ENCODE data around the gene OAF. TPM values are rescaled to one million over a fixed set of nuclear protein-coding genes. Genes with fewer than 3 reads are reported as not detected.

Gene OAF
- total and polyA plus RNA-seq, 2 of the 8 experiments (the other 6 are each of a cell fraction or from before 2014, with no cell fraction given) = 1.3 to 1.5 TPM

DNA sequence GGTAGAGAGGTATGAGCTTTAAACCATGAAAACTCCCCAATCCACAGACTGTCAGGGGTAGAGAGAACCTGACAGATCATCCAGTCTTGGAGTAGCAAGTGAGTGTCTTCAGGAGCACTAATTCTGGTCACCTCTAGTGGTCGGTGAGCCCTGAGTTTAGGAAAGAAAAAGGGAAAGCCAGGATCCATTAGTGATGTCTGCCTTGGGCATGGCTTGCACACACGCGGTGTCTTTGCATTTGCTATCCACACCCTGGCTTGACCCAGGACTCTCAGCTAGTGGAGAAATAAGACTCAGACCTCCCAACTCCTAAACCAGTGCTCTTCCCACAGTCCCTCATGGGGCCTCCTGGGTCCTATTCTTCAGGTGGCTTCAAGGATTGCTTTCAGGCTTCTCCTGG, 48.4 kb downstream of the OAF start:
- no peaks in the 10 kb centered on the region for H4K20me1 ChIP-seq (replicated peaks in 1 of 2; ENCODE audit: control insufficient read depth in 1 of 2, insufficient read depth in 2 of 2, low read length in 2 of 2)
- no peaks in the 10 kb centered on the region for H3K9me3 ChIP-seq (ENCODE audit: insufficient read depth in 2 of 2, low read depth in 1 of 2, low read length in 1 of 2)
- H3K9ac ChIP-seq (replicated peaks in 1 of 4; ENCODE audit: extremely low read depth in 1 of 4, low read depth in 3 of 4, low read length in 3 of 4) = no peak overlapping the region
- H3K4me1 ChIP-seq (replicated peaks in 1 of 4; ENCODE audit: control insufficient read depth in 3 of 4, insufficient read depth in 4 of 4, low read length in 3 of 4) = peaks cover 13 to 28% (median 15%) of the 10 kb centered on the region in 4 experiments
- no peak overlapping the region for H4K5ac ChIP-seq (ENCODE audit: insufficient read length, low read depth, low read length)
- no peak overlapping the region for H2AK5ac ChIP-seq (ENCODE audit: low read depth, low read length)
- H4K8ac ChIP-seq (ENCODE audit: extremely low read depth, insufficient read depth, low read length) = no peak overlapping the region
- TF ChIP-seq TAF1 (IDR thresholded peaks at IDR 0.05; ENCODE audit: low read depth, low read length) (no peak), SIX5 (IDR thresholded peaks at IDR 0.05; ENCODE audit: low read depth, low read length) (no peak), SRF (IDR thresholded peaks at IDR 0.05; ENCODE audit: low read depth, low read length) (no peak), YY1 (IDR thresholded peaks at IDR 0.05; ENCODE audit: low read depth, low read length) (no peak), CTBP2 (IDR thresholded peaks at IDR 0.05; ENCODE audit: borderline replicate concordance, insufficient read depth, insufficient read length, low read length) (no peak), KDM5A (IDR thresholded peaks at IDR 0.05; ENCODE audit: low read length) (no peak), CHD1 (IDR thresholded peaks at IDR 0.05; ENCODE audit: low read depth, low read length) (no peak), KDM4A (IDR thresholded peaks at IDR 0.05; ENCODE audit: low read depth, low read length, severe bottlenecking) (no peak)
- peaks cover 0 to 7% (median 3%) of the 10 kb centered on the region in 4 experiments; a peak in 4 of 7 replicates for H3K27me3 ChIP-seq (replicated peaks in 1 of 4; ENCODE audit: control insufficient read depth in 3 of 4, extremely low read depth in 1 of 4, insufficient read depth in 3 of 4, low read length in 3 of 4)
- H3K23ac ChIP-seq (ENCODE audit: insufficient read length) = no peak overlapping the region
- no peaks in the 10 kb centered on the region; the same call in 1 of the 2 replicates for H3K23me2 ChIP-seq (ENCODE audit: low read depth, low read length)
- DNase-seq (ENCODE audit: low read depth in 1 of 2, low spot score in 2 of 2) (no peak), FAIRE-seq (no peak)
- H4K91ac ChIP-seq (replicated peaks; ENCODE audit: insufficient read length, low read length) = no peak overlapping the region
- no peaks in the 10 kb centered on the region; the same call in 1 of the 2 replicates for H3K79me1 ChIP-seq (ENCODE audit: low read depth, low read length)
- H3K14ac ChIP-seq (ENCODE audit: insufficient read length) = no peak overlapping the region
- peak overlapping the region; percentile 41; the same call in 1 of the 2 replicates for H2BK12ac ChIP-seq (ENCODE audit: low read depth, low read length)
- H2BK120ac ChIP-seq (replicated peaks; ENCODE audit: low read depth, low read length) = no peak overlapping the region
- H2BK20ac ChIP-seq (ENCODE audit: low read length) = 0 out of 2 replicates have a peak overlapping the region, but pooled peaks have one; percentile 7
- no peaks in the 10 kb centered on the region for H3K36me3 ChIP-seq (ENCODE audit: control insufficient read depth in 2 of 4, insufficient read depth in 4 of 4, low read length in 3 of 4)
- 0 out of 2 replicates have a peak overlapping the region, but pooled peaks have one; percentile 5 for H2BK15ac ChIP-seq (ENCODE audit: low read length)
- 94% methylated on average over 3 of the region's 3 CpGs; no CpG with 5 or more reads in 1 of the 2 experiments for WGBS, 2 experiments (ENCODE audit: extremely low coverage in 1 of 2, insufficient coverage in 1 of 2, insufficient read length in 1 of 2, insufficient replicate concordance in 2 of 2, low coverage in 1 of 2, low lambda C conversion rate in 2 of 2, missing lambda C conversion rate in 1 of 2)
- H3K4me2 ChIP-seq (ENCODE audit: insufficient read depth in 1 of 2, low read depth in 2 of 2, low read length in 2 of 2) = no peak overlapping the region
- no peak overlapping the region for H3K18ac ChIP-seq (ENCODE audit: extremely low read depth, low read length)
- CTCF ChIA-PET (ENCODE audit: partially characterized antibody) = interaction anchor here (1.0 to 41.2 kb wide), 9 partner anchors 10 to 462 kb away, joined by 3 to 1412 read pairs (median 9); no protein-coding TSS in a partner anchor
- H2BK5ac ChIP-seq (ENCODE audit: low read depth, low read length) = no peak overlapping the region
- POLR2A ChIA-PET (ENCODE audit: partially characterized antibody) = interaction anchor here (2.8 kb wide), 1 partner anchor 23 kb away, joined by 9 read pairs; no protein-coding TSS in a partner anchor
- H3K4me3 ChIP-seq (ENCODE audit: extremely low read depth in 1 of 4, insufficient read depth in 2 of 4, low read depth in 3 of 4, low read length in 4 of 4) = no peak overlapping the region
- H2AFZ ChIP-seq (ENCODE audit: low read length) = no peak overlapping the region
- H3K27ac ChIP-seq (ENCODE audit: low read depth, low read length) = no peak overlapping the region
- no peak overlapping the region for H3K4ac ChIP-seq (replicated peaks; ENCODE audit: insufficient read length, low read depth, low read length)
- no peaks in the 10 kb centered on the region for H3K79me2 ChIP-seq (ENCODE audit: control insufficient read depth in 1 of 2, insufficient read depth in 2 of 2, low read length in 2 of 2)
- H3K56ac ChIP-seq (replicated peaks; ENCODE audit: insufficient read length, low read depth, low read length) = no peak overlapping the region

Data from H1 (cell line).